GM12864 (cell line): Measurements from ENCODE around the gene TCF21.
"Not testable (repeated sequence)": the region's sequence is repeated elsewhere in the genome, so short reads cannot be mapped to it uniquely, and the experiment has no call there.

Source experiments
- DNase-seq: peaks from one replicate; pipeline ENCODE4 v3.0.0-alpha.2; 2011; ENCODE audit warnings: low read depth
- H3K4me3 ChIP-seq: 2 replicates; pipeline ENCODE4 v1.5.1; 2011; ENCODE audit warnings: mild to moderate bottlenecking, low read depth, low read length, control low read depth
- CTCF ChIP-seq: IDR thresholded peaks from 2 replicates; pipeline ENCODE4 v1.5.1; 2011; ENCODE audit warnings: low read depth, mild to moderate bottlenecking, moderate library complexity, low read length, control low read depth, inconsistent platforms; ENCODE audit errors: missing control alignments

The TCF21 gene

DNA sequence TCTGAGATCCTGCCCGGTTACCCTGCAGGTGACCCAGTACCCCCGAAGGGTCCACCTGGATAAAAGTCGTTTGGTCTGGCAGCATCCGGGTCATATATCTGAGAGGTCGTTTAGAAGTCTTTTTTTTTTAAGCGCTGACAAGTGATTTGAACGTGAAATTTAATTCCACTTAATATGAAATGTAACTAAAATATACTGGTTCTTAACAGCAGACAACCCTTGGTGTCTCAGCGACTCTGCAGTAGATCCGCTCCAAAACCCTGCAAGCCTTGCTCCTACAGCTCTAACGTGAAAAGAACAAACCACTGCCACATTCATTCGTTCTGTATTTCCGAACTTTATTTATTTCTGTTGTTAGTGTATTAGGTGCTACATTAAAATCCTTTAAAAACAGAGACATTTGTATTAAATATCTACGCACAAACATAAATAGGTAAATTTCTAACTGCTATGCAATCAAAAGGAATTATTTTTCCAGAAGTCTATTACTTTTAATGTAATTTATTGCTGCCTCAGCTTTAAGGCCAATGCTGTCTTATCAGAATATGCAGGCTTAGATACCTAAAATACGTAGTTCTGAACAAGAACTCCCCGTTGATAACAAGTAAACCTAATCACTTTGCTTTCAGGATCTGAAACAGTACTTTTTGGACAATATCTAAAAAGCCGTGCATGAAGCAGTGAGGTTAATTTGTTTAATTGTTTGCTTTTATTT, 33.5 kb upstream of the TCF21 start:
- no peak overlapping the region for H3K4me3 ChIP-seq
- no peak for TF ChIP-seq CTCF
- no peak for DNase-seq

DNA sequence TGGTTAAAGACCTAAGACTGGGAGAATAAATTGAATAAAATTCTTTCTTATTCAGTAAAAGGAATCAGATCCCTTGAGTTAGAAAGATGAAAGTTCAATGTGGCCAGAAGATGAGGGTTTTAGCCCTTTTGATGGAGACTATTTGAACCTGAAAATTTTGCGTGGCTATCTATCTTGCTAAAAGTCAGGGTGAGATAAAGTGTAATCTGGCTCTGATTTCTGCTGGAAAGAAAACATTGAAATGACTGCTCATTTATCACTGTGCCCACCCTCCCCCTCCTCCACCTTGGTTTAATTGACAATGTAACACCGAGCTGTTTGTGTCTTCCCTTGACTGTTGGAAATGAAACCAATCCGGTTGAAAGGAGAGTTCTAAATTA, 32.9 kb upstream of the TCF21 start:
- no peak for DNase-seq
- no peak overlapping the region for H3K4me3 ChIP-seq
- TF ChIP-seq CTCF, result no peak

GRCh38 chr6:133856911-133857310, 32.0 kb upstream of the TCF21 start:
- TF ChIP-seq CTCF, result no peak
- no peak for DNase-seq
- no peak overlapping the region for H3K4me3 ChIP-seq

DNA sequence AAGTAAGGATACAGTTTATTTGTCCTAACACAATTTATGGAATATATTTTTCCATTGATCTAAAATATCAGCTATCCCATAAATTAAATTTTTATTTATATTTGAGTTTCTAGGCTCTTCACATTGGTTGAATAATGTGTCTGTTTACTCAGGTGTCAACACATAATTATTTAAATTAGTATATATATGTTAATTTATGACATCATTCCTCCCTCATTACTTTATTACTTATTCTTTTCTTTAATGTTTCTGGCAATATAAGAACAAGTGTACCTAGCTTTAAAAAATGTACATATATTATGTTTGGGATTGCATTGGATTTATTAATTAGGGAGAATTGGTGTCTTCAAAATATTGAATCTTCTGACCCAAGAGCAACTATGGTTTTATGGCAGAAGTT, 31.2 kb upstream of the TCF21 start:
- no peak for DNase-seq
- TF ChIP-seq CTCF, result no peak
- H3K4me3 ChIP-seq, result no peak overlapping the region

GRCh38 chr6:133861337-133861736, 27.6 kb upstream of the TCF21 start:
- H3K4me3 ChIP-seq, DNase-seq: not testable (repeated sequence)

GRCh38 chr6:133863228-133863627, 25.7 kb upstream of the TCF21 start:
- H3K4me3 ChIP-seq, result no peak overlapping the region
- TF ChIP-seq CTCF, result no peak
- no peak for DNase-seq

GRCh38 chr6:133865680-133866079, 23.2 kb upstream of the TCF21 start:
- no peak overlapping the region for H3K4me3 ChIP-seq
- no peak for TF ChIP-seq CTCF
- no peak for DNase-seq
